Lung microvascular endothelial cell (primary cell): Measurements from ENCODE around the gene PDE4D. TPM values are rescaled to one million over a fixed set of nuclear protein-coding genes. Genes with fewer than 3 reads are reported as not detected.

Experiments
- DNase-seq, 2 donors: peaks; one replicate each; pipeline versions ENCODE4 v3.0.0 to v3.0.0-alpha.2; 2010; ENCODE audit warnings: low read depth in 2 of 2
- total RNA-seq: library from RNA; depleted of rRNA; stranded (reverse); fragments of >200 nt; gene quantifications from 2 replicates; pipeline ENCODE4 v1.2.1, GENCODE V29; 2014

The PDE4D gene
- total RNA-seq, 1 donor from 2014 or later: 23.8 TPM

GRCh38 chr5:59840200-59840601 lies 53.3 kb downstream of the PDE4D start:
- DNase-seq: peak in 1 of 2 donors; percentile 64

- DNase-seq: no peak
Observed at GRCh38 chr5:59838989-59839388, 54.5 kb downstream of the PDE4D start.

- DNase-seq: no peak
Observed at GRCh38 chr5:59838067-59838466, 55.5 kb downstream of the PDE4D start.

GRCh38 chr5:59837071-59837470 lies 56.5 kb downstream of the PDE4D start:
- no peak for DNase-seq

GRCh38 chr5:59835800-59836199 lies 57.7 kb downstream of the PDE4D start:
- no peak for DNase-seq

GRCh38 chr5:59833448-59833847 lies 60.1 kb downstream of the PDE4D start:
- DNase-seq: no peak

- no peak for DNase-seq
Observed at GRCh38 chr5:59832577-59833301, 60.8 kb downstream of the PDE4D start.

GRCh38 chr5:59831326-59832010 lies 62.1 kb downstream of the PDE4D start:
- no peak for DNase-seq

GRCh38 chr5:59830536-59831200 lies 62.9 kb downstream of the PDE4D start:
- DNase-seq: no peak

GRCh38 chr5:59829922-59830321 lies 63.6 kb downstream of the PDE4D start:
- no peak for DNase-seq

GRCh38 chr5:59829386-59829785 lies 64.1 kb downstream of the PDE4D start:
- DNase-seq: no peak

GRCh38 chr5:59828623-59829022 lies 64.9 kb downstream of the PDE4D start:
- DNase-seq: no peak

- no peak for DNase-seq
Observed at GRCh38 chr5:59826996-59827395, 66.5 kb downstream of the PDE4D start.

- DNase-seq: no peak
Observed at GRCh38 chr5:59823420-59823819, 70.1 kb downstream of the PDE4D start.

GRCh38 chr5:59819806-59820205 lies 73.7 kb downstream of the PDE4D start:
- DNase-seq: no peak

- no peak for DNase-seq
Observed at GRCh38 chr5:59817536-59817935, 76.0 kb downstream of the PDE4D start.

- DNase-seq: no peak
Observed at GRCh38 chr5:59816654-59817300, 76.7 kb downstream of the PDE4D start.

- DNase-seq: no peak
Observed at GRCh38 chr5:59814537-59814872, 79.0 kb downstream of the PDE4D start.

- peak; percentile 72 to 78 for DNase-seq
Observed at GRCh38 chr5:59813761-59814536, 79.6 kb downstream of the PDE4D start.

- DNase-seq: peak; percentile 71 to 76
Observed at GRCh38 chr5:59810041-59810440, 83.5 kb downstream of the PDE4D start.

GRCh38 chr5:59807806-59808205 lies 85.7 kb downstream of the PDE4D start:
- peak in 1 of 2 donors; percentile 46 for DNase-seq
